Adrenal gland (tissue), 12 donors: ENCODE measurements around the gene FPR2. TPM values are rescaled to one million over a fixed set of nuclear protein-coding genes. Genes with fewer than 3 reads are reported as not detected.
"Not testable (repeated sequence)": the region's sequence is repeated elsewhere in the genome, so short reads cannot be mapped to it uniquely, and the experiment has no call there.

Experiments used
- DNase-seq, 7 donors: peaks; one replicate each; pipeline ENCODE4 v3.0.0-alpha.2; 2019 to 2020
- H3K27ac ChIP-seq, 5 donors: fragments of 200-600 bp; sonication (generic) in 4 of 5; 1 replicate in 3 of 5; 2 replicates in 2 of 5; pipeline versions ENCODE4 v1.5.1 to v1.8.0; 2016 to 2020; ENCODE audit warnings: mild to moderate bottlenecking in 1 of 5
- H3K27me3 ChIP-seq: fragments of 200-600 bp; 2 replicates; pipeline ENCODE4 v1.8.0; 2021
- H3K36me3 ChIP-seq, 2 donors: fragments of 200-600 bp; replicated peaks in 1 of 2; 1 replicate in 1 of 2; 2 replicates in 1 of 2; pipeline versions ENCODE4 v1.5.1 to v1.8.0; 2018 to 2022
- H3K4me1 ChIP-seq, 2 donors: fragments of 200-600 bp; replicated peaks in 1 of 2; 1 replicate in 1 of 2; 2 replicates in 1 of 2; pipeline versions ENCODE4 v1.5.1 to v1.8.0; 2018 to 2021
- H3K4me3 ChIP-seq, 4 donors: fragments of 200-600 bp; sonication (generic) in 3 of 4; one replicate each; pipeline ENCODE4 v1.5.1; 2016 to 2018
- H3K9me3 ChIP-seq, 3 donors: fragments of 200-600 bp; sonication (generic) in 1 of 3; replicated peaks in 1 of 3; 1 replicate in 2 of 3; 2 replicates in 1 of 3; pipeline versions ENCODE4 v1.5.1 to v1.8.0; 2016 to 2021
- POLR2A ChIP-seq, 2 donors: fragments of 450-650 bp; IDR thresholded peaks; one replicate each; pipeline ENCODE4 v1.6.1; 2017; ENCODE audit warnings: antibody characterized with exemption in 2 of 2, mild to moderate bottlenecking in 2 of 2, moderate library complexity in 1 of 2
- WGBS, 4 donors: extraction: QIAGEN DNeasy Blood & Tissue Kit in 2 of 4; methylation state at CpG; one replicate each; pipeline versions ENCODE4 v1.1.5 to v1.1.7; 2013 to 2017; 5-methylcytosine and 5-hydroxymethylcytosine counted together
- intact Hi-C, 2 donors: fragments of 100-400 bp; cut with DNase I; formaldehyde crosslinking; loops; one replicate each; pipeline versions ENCODE4 v1.14.1 to v1.15.0; 2022 to 2023
- polyA plus RNA-seq, 3 donors: library from polyadenylated mRNA; stranded (reverse); fragments of 200-250 nt in 2 of 3; fragments of 350-450 nt in 1 of 3; fragmentation: Illumina TruSeq in 1 of 3; extraction: RNeasy Lipid Tissue Mini Kit (QIAGEN cat#74804) in 1 of 3; gene quantifications; one replicate each; pipeline ENCODE4 v1.2.3, GENCODE V29; 2013 to 2014
- total RNA-seq, 9 donors: library from RNA; depleted of rRNA in 4 of 9; stranded (reverse); fragments of >200 nt in 4 of 9; fragments of 120-200 nt in 1 of 9; fragmentation: NEBNext Ultra II Directional in 1 of 9; extraction: Animal tissue kit (Norgen Biotek cat#: 25700) in 1 of 9; gene quantifications; one replicate each; pipeline versions ENCODE4 v1.1.0 to v1.2.4, GENCODE V29; 2013 to 2023
- TF ChIP-seq, protein P1 (sequence below), 6 experiments: fragments of 450-650 bp in 4 of 6; fragments of 200-600 bp in 2 of 6; sonication (generic) in 1 of 6; IDR thresholded peaks; 1 replicate in 5 of 6; 2 replicates in 1 of 6; pipeline versions ENCODE4 v1.5.1 to v1.8.0; 2016 to 2021; ENCODE audit warnings: antibody characterized with exemption in 6 of 6, mild to moderate bottlenecking in 2 of 6, moderate library complexity in 1 of 6
- donor health status: healthy with polysubstance abuse.
- donor health status: Bipolar disorder and iron deficiency.
- donor health status: DM: yes; HTN: yes; CAD: no.
- donor health status: DM: no; HTN: no; CAD: no.
- donor health status: DM: no; HTN: no; CAD: no.
- donor health status: DM: yes; HTN: yes; CAD: no.

Gene FPR2
- total and polyA plus RNA-seq, 12 donors: 0.24 to 5.5 (median 1.9) TPM; not detected in 1

DNA sequence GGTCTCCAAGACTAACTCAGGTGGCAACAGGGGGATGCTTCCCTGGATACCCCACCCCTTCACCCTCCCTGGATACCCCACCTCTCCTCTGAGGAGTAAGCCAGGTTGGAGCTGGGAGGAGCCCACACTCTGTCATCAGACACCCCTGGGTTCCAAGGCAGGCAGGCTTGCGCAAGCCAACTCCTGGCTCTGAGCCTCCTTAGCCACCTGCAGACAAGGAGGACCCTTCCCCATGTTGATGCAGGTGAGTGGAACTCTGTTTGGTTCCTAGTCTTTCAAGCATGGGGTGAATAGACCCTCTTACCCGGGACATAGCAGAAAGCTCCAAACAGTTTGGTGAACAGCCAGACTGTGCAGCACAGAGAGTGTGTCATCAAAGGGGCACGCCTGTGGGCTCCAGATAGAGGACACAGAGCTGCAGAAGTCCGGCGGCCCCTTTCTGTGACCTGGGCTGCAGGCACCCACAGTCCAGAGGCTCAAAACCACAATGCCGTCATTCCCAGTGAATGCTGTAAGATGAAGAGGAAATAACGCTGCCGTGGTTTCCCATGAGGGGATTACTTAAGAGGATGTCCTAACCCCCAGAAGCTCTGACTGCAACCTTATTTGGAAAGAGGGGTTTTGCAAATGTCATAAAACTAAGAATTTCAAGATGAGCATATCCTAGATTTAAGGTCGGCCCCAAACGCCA, 25.1 kb upstream of the FPR2 start:
- WGBS, 4 donors: 62 to 71% (median 67%) methylated on average over 6 to 10 of the region's 10 CpGs

DNA sequence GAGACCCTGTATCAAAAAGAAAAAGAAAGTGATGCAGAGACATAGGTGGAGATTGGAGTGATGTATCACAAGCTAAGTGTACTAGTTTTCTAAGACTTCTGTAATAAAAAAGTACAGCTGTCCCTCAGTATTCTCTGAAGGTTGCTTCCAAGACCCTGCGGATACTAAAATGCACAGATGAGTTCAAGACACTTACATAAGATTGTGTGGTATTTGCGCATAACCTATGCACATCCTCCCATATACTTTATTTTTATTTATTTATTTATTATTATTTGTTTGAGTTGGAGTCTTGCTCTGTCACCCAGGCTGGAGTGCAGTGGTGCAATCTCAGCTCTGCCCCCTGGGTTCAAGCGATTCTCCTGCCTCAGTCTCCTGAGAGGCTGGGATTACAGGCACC, 23.6 kb upstream of the FPR2 start:
- Histone ChIP-seq H3K27me3 (peaks cover 9% of the 10 kb centered on the region), H3K4me1 (no peaks in the 10 kb centered on the region), H3K36me3 (no peaks in the 10 kb centered on the region), H3K9me3 (no peaks in the 10 kb centered on the region), H3K27ac (no peak overlapping the region), H3K4me3 (no peak overlapping the region)
- WGBS, 4 donors: 74 to 88% (median 83%) methylated on average over 3 of the region's 3 CpGs
- no peak for DNase-seq
- intact Hi-C loops: no loop called here
- TF ChIP-seq POLR2A (IDR thresholded peaks at IDR 0.05): no peak
- TF ChIP-seq, protein P1, sequence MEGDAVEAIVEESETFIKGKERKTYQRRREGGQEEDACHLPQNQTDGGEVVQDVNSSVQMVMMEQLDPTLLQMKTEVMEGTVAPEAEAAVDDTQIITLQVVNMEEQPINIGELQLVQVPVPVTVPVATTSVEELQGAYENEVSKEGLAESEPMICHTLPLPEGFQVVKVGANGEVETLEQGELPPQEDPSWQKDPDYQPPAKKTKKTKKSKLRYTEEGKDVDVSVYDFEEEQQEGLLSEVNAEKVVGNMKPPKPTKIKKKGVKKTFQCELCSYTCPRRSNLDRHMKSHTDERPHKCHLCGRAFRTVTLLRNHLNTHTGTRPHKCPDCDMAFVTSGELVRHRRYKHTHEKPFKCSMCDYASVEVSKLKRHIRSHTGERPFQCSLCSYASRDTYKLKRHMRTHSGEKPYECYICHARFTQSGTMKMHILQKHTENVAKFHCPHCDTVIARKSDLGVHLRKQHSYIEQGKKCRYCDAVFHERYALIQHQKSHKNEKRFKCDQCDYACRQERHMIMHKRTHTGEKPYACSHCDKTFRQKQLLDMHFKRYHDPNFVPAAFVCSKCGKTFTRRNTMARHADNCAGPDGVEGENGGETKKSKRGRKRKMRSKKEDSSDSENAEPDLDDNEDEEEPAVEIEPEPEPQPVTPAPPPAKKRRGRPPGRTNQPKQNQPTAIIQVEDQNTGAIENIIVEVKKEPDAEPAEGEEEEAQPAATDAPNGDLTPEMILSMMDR (IDR thresholded peaks at IDR 0.05): no peak

More for the DNA sequence above, 25.1 kb upstream of the FPR2 start:
- Histone ChIP-seq H3K36me3 (no peaks in the 10 kb centered on the region), H3K9me3 (no peaks in the 10 kb centered on the region), H3K4me3 (no peak overlapping the region), H3K4me1 (no peaks in the 10 kb centered on the region), H3K27me3 (peaks cover 9% of the 10 kb centered on the region), H3K27ac (peak overlapping the region in 1 of 5 donors; percentile 36)
- peak in 6 of 7 donors; percentile 38 to 78 (median 72) for DNase-seq
- intact Hi-C loops: no loop called here
- TF ChIP-seq, protein P1 (IDR thresholded peaks at IDR 0.05): no peak
- no peak for TF ChIP-seq POLR2A (IDR thresholded peaks at IDR 0.05)

DNA sequence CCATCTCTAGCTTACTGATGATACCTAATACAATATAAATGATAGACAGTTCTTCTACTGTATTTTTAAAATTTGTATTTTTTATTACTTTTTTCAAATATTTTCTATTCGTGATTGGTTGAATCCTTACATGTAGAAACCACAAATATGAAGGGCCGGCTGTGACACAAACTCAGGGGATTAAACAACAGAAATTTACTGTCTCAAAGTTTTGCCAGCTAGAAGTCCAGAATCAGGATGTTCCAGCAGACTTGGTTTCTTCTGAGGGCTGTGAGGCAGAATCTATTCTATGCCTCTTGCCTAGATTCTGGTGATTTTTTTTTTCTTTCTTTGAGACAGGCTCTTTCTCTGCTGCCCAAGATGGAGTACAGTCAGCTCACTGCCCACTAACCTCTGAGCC, 23.1 kb upstream of the FPR2 start:
- WGBS, 4 donors: 64 to 70% (median 65%) methylated on average over 2 of the region's 2 CpGs
- DNase-seq: no peak
- Histone ChIP-seq H3K36me3 (no peaks in the 10 kb centered on the region), H3K27ac (no peak overlapping the region), H3K4me3 (no peak overlapping the region), H3K27me3 (peaks cover 9% of the 10 kb centered on the region), H3K9me3 (no peaks in the 10 kb centered on the region), H3K4me1 (no peaks in the 10 kb centered on the region)
- no peak for TF ChIP-seq POLR2A (IDR thresholded peaks at IDR 0.05)
- TF ChIP-seq, protein P1 (IDR thresholded peaks at IDR 0.05): no peak
- intact Hi-C loops: no loop called here

DNA sequence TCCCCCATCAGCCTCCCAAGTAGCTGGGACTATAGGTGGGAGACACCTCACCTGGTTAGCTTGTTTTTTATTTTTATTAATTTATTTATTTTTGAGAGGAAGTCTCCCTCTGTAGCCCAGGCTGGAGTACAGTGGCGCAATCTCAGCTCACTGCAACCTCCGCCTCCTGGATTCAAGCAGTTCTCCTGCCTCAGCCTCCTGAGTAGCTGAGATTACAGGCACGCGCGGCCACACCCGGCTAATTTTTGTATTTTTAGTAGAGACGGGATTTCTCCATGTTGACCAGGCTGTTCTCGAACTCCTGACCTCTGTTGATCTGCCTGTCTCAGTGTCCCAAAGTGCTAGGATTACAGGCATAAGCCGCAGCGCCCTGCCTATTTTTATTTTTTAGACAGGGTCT, 22.5 kb upstream of the FPR2 start:
- 84 to 88% (median 85%) methylated on average over 10 of the region's 10 CpGs for WGBS, 4 donors
- H3K4me3 ChIP-seq, H3K4me1 ChIP-seq, intact Hi-C loops, H3K27ac ChIP-seq, H3K27me3 ChIP-seq, DNase-seq, H3K9me3 ChIP-seq, H3K36me3 ChIP-seq: not testable (repeated sequence)
